Islet precursor cell (in vitro differentiated cells): Measurements from ENCODE around the gene SLC12A5.
A peak's percentile ranks its signal among the peaks of the same experiment; 100 is the strongest.

ENCODE experiments used
- DNase-seq: peaks from one replicate; pipeline ENCODE4 v3.0.0-alpha.2; 2018

Gene SLC12A5

GRCh38 chr20:46056970-46057855 lies 28.2 kb downstream of the SLC12A5 start:
- DNase-seq = peak; percentile 81

GRCh38 chr20:46057856-46058598 lies 29.0 kb downstream of the SLC12A5 start:
- DNase-seq = peak; percentile 75

- peak; percentile 68 for DNase-seq
Measured at GRCh38 chr20:46058599-46059281, 29.7 kb downstream of the SLC12A5 start.

DNA sequence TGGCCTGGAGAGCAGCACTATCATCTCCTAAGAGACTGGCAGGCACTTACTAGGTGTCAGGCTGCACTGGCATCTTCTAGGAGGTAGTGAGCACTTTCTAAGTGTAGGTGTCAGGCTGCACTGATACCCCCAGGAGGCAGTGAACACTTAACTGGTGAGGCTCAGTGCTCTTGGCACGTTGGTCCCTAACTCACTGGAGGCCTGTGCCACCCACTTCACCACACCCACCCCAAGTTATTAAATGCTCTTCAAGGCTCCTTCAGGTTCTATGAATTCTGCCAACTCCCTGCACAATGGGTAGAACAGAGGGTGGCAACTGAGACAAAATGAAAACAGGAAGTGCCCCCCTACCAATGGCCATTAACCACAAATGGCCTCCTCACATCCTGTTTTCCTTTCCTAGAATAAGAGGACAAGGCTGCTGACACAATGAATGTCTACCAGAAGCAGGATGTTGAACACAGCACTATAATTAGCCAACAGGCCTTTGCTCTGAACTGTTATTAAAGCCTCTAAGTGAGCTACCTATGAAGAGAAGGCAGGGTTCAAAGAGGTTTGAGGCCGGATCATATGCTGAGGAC lies 31.4 kb downstream of the SLC12A5 start:
- peak; percentile 49 for DNase-seq

DNA sequence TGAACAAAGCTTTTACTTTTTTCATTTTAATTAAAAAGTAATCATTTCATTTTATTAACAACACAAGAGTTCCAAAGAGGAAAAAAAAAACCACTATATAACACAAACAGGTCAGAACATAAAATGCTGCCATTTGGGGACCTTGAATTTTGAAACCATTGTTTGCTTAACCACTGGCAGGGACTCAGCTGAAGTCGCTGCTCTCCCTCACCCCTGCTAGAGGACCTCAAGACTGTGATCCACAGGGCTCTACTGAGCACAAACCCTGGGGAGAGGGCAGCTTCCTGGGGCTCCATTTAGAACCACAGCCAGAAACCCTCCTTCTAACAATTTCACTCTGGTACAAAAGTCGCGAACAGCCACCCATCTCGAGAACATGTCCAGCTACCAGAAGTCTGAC lies 32.0 kb downstream of the SLC12A5 start:
- DNase-seq = peak; percentile 20

GRCh38 chr20:46062151-46062550 lies 33.1 kb downstream of the SLC12A5 start:
- peak; percentile 27 for DNase-seq

DNA sequence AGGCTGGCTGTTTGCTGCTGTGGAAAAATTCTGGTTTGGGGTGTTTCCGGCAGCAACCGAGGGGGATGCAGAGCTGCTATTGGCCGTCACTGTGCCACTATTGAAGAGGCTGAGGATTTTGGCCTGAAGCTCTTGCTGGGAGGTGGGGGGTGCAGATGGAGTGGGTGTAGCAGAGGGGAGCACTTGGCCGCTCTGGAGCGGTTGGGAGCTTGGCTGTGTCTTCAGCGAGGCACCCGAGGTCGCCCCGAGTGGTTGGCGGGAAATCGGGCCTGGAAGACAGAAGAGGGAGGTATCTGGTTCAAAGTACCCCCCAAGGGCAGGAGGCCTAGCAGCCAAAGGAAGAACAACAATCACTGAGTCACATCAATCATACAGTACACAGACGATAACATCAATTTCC lies 33.6 kb downstream of the SLC12A5 start:
- DNase-seq = no peak

- peak; percentile 45 for DNase-seq
Measured at GRCh38 chr20:46063151-46063550, 34.1 kb downstream of the SLC12A5 start.

DNA sequence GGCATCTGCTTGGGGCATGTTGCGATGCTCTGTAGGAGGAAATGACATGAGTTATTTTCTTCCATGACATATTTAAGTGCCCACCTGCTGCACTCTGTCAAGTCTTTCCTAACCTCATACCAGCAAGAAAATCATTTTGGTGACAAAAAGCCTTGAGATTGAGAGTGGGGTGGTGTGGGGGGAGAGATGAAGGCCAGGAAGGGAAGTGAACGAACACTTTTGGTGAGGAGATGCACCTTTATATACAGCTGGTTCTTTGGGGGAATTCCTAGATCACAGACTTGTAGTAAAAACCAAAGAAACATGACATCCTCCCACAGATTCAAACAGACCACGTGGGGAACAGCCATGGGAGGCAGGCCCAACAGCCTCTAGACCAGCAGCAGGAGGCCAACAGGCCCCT lies 34.6 kb downstream of the SLC12A5 start:
- DNase-seq = no peak

- DNase-seq = no peak
Measured at GRCh38 chr20:46065006-46065405, 36.0 kb downstream of the SLC12A5 start.

- no peak for DNase-seq
Measured at GRCh38 chr20:46065691-46066090, 36.7 kb downstream of the SLC12A5 start.

- DNase-seq = no peak
Measured at GRCh38 chr20:46070215-46070900, 41.3 kb downstream of the SLC12A5 start.

GRCh38 chr20:46071573-46071972 lies 42.6 kb downstream of the SLC12A5 start:
- DNase-seq = no peak

GRCh38 chr20:46073024-46073423 lies 44.0 kb downstream of the SLC12A5 start:
- no peak for DNase-seq

DNA sequence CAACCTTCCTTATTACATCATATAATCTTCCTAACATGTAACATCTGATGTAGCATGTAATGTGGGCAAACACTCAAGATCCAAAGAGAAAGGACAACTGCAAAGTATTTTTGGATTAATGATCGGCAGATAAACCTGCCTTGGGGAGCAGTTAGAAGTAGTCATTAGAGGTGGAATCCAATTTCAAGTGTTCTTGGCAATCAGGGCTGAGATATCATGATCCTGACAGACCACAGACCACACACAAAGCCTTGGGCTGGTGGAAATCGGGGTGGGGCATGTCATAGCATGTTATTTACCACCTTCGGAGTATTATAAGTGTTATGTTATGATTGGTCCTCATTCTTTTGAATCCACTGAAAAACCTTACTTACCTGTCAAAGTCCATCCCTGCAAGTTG lies 44.4 kb downstream of the SLC12A5 start:
- DNase-seq = no peak

- no peak for DNase-seq
Measured at GRCh38 chr20:46074006-46074405, 45.0 kb downstream of the SLC12A5 start.

DNA sequence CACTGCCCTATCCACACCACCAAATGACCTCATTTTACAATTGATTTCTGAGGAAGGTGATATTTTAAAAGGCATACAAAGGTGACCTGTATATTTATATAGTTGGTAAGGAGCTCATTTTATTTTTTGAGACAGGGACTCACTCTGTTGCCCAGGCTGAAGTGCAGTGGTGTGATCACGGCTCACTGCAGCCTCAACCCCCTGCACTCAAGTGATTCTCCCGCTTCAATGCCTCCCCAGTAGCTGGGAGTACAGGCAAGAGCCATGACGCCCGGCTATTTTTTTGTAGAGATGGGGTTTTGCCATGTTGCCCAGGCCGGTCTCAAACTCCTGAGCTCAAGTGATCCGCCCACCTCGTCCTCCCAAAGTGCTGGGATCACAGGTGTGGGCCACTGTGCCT lies 47.8 kb downstream of the SLC12A5 start:
- DNase-seq = no peak

DNA sequence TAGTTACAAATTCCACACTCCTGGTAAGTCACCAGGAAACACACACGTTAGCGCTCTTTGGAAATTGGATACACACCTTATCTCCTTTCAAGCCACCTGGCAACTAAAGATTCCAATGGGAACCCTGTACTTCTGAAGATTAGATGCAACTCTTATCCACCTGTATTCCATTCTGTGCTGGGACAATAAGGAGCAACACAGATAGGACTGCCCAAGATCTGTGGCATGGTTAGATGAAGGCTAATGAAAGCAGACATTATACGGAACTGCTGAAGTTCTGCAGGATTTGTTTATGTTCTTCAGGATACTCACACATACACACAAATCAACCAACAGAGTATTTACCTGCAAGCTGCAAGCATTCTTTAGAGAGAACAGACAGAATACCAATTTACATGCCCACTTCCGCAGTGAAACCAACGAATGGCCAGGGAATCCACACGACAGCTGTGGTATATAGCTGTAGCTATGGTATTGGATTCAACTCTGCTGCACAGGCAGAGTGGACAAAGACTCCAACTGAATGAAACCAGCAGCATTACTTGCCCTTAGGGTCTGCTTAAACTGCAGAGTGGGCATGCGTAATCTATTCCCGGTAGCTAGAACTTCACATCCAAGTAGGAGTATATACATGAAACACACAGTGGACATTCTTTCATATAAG lies 48.8 kb downstream of the SLC12A5 start:
- DNase-seq = no peak

DNA sequence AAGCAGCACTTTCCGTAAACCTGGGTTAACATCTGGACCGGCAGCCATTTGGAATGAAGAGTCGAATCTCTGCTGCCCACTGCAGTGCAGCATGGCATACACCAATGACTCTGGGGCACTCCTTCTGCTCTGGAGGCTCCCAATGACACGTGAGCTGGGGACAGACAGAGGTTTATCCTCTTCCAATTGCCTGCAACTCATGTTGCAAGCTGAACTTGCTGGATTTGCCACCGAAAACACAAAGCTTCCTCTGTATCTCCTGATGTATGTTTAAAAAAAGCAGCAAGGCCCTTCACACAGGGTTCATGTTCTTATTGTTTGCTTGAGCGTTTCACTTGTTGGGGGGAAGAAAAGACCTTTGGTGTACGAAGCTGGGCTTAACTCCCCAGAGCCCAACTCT lies 49.9 kb downstream of the SLC12A5 start:
- DNase-seq = no peak

DNA sequence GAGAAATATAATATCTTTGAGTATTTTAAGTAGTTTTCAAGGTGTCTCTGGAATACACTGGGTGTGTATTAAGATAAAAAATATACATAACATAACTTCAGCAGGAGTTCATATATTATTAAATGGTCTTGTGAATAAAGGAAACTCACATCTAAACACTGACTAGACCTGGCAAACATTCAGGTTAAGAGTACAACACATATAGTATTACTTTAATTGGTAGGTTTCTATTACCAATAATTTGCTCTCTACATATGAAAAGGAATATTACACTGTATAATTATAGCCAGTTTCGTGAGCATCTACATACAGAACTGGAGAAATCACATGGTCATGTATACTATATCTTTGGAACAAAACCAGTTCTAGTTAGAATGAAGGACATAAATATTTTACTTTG lies 52.1 kb downstream of the SLC12A5 start:
- no peak for DNase-seq

DNA sequence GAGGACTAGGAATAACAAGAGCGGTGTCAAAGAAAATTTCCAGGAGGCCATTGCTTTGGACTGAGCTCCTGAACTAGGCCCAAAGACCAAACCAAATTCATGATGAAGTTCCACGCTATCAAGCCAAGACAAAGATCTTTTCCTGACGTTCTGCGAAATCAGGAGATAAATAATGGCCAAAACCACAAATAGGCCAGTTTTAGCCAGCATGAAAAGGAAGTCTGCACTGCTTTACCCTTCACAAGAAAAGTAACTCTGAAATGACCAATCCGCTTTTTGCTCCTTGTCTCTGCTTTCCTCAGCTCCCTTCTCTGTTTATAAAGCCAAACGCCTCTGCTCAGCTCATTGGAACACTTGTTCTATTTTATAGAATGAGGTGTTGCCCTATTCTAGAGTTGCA lies 54.1 kb downstream of the SLC12A5 start:
- no peak for DNase-seq

GRCh38 chr20:46083531-46084061 lies 54.6 kb downstream of the SLC12A5 start:
- DNase-seq = no peak
